ENCODE results near the gene CMTM1. TPM values are rescaled to one million over a fixed set of nuclear protein-coding genes. Genes with fewer than 3 reads are reported as not detected.

The CMTM1 gene
- total RNA-seq, 2 donors from 2014 or later: 7.2 to 11.6 TPM

GRCh38 chr16:66544016-66544757 is 22.1 kb upstream of the CMTM1 start:
- ATAC-seq: no peak
- DNase-seq (ENCODE audit: low spot score): no peak
- H3K9me3 Mint-ChIP-seq: no peaks in the 10 kb centered on the region
- no peak overlapping the region for H3K4me3 Mint-ChIP-seq
- H3K27me3 Mint-ChIP-seq: no peaks in the 10 kb centered on the region
- H3K4me1 Mint-ChIP-seq (ENCODE audit: low read depth in 2 of 2): peaks cover 26 to 30% of the 10 kb centered on the region in 2 donors
- peak overlapping the region in 1 of 2 donors; percentile 70 for H3K27ac Mint-ChIP-seq
- no peaks in the 10 kb centered on the region for H3K36me3 Mint-ChIP-seq

DNA sequence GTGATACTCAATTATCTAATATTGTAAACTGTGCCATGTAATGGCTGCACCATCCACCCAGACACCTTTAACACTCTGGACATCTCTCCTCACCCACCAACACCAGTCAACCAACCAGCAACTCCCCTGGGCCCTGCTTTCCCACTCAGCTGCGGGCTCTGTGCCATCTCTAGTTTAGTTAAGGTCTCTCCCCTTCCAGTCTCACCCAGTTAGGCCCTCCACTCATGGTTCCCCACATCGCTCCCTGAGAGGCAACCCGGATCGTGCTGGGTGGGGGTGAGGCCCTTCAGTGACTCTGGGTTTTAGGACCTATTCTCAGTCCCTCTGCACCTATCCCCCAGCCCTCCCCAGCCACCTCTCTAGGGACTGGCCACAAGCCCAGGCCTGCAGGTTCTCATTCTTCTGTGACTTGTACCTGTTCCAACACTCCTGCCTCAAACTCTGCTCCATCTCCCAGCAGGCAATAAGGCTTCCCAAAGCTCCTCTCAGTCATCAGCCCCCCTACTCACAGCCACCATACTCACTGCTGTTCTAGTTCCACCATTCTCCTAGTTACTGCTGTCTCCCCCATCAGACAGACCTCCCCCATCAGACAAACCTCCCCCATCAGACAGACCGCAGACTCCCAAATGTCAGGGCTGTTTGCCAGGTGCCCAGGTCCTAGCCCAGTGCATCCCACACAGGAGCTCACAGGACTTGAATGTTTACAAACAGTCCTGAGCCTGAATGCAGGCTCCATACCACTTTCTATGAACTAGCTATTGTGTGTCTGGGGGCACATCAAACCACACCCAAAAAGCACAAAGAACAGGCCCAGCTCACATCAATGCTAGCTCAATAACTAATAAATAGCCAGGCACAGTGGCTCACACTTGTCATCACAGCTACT is 18.9 kb upstream of the CMTM1 start:
- Mint-ChIP-seq H3K4me3 (no peak overlapping the region), H3K36me3 (no peaks in the 10 kb centered on the region), H3K9me3 (no peaks in the 10 kb centered on the region), H3K4me1 (ENCODE audit: low read depth in 2 of 2) (peaks cover 35 to 39% of the 10 kb centered on the region in 2 donors), H3K27me3 (no peaks in the 10 kb centered on the region), H3K27ac (peak overlapping the region; percentile 85 to 90)
- no peak for ATAC-seq
- DNase-seq (ENCODE audit: low spot score): no peak

GRCh38 chr16:66548068-66548467 is 18.2 kb upstream of the CMTM1 start:
- Mint-ChIP-seq H3K4me1 (ENCODE audit: low read depth in 2 of 2) (peaks cover 39 to 44% of the 10 kb centered on the region in 2 donors), H3K9me3 (no peaks in the 10 kb centered on the region), H3K4me3 (peak overlapping the region; percentile 18), H3K27ac (peak overlapping the region; percentile 85 to 90), H3K36me3 (peaks cover under 1% of the 10 kb centered on the region), H3K27me3 (no peaks in the 10 kb centered on the region)
- DNase-seq (ENCODE audit: low spot score): no peak
- ATAC-seq: no peak

DNA sequence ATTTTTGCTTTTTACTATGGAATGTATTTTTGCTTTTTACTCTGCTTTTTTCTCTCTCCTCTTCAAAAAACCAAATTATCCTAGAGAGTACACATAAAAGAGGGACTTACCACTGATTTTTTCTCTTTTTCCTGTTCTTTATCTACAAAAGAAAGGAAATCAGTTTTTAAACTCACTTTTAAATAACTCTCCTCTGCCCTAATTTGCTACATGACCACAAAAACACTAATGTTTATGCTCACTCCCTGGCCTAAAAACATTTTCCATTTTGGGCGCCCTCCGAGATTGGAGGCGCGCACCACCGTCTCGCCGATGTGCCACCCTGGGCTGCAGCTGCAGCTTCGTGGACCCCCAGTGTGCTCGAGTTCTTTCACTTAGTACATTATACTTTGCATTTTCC is 17.4 kb upstream of the CMTM1 start:
- H3K36me3 Mint-ChIP-seq: peaks cover 8% of the 10 kb centered on the region
- peak overlapping the region; percentile 66 for H3K4me3 Mint-ChIP-seq
- DNase-seq (ENCODE audit: low spot score) (no peak), ATAC-seq (no peak)
- H3K27me3 Mint-ChIP-seq: no peaks in the 10 kb centered on the region
- peak overlapping the region; percentile 85 to 90 for H3K27ac Mint-ChIP-seq
- peaks cover 47 to 52% of the 10 kb centered on the region in 2 donors for H3K4me1 Mint-ChIP-seq (ENCODE audit: low read depth in 2 of 2)
- no peaks in the 10 kb centered on the region for H3K9me3 Mint-ChIP-seq

DNA sequence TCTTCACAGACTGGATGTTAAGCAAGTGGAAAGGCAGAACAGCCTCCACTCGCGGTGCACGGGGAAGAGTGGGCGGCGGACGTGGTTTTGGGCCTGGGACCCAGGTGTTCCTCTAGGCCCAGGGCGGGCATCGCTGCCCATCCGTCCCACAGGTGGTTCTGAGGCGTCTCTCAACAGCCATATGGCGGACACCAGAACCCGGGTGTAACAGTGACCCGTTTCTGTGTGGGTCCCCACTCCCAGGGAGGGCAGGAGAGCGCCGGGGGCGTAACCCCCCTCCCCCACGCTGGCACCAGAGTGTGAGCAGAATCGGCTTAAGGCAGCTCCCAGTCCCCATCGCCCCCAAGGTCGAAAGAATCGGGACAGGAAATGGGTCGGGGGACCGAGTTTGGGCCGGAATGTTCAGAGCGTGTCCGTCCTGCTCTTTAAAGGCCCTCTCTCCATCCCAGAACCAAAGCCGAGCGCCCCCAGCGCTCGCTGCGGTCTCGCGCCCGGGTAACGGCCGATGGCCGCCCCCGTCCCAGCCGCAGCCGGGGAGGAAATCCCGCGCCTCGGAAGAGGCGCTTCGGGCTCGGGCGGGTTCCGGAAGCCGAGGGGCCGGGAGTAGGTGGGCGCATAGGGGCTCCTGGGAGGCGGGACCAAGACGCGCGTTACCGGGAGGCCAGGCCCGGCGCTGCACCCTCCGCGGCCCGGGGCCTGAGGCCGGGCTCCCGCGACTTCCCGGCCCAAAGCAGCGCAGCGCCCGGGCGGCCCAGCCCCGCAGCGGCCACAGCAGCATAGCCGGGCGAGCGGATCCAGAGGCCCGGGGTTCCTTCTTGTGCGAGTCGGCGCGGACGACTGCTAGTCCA is 16.7 kb upstream of the CMTM1 start, which contains the start of gene TK2:
TK2 (minus strand) TSS at position 839 of the 848 bp plus-strand sequence; CDS start at position 778, 61 bp downstream.
- H3K4me1 Mint-ChIP-seq (ENCODE audit: low read depth in 2 of 2): peaks cover 54 to 58% of the 10 kb centered on the region in 2 donors
- DNase-seq (ENCODE audit: low spot score) (peak; percentile 78), ATAC-seq (peak; percentile 60 to 72)
- H3K9me3 Mint-ChIP-seq: no peaks in the 10 kb centered on the region
- H3K27ac Mint-ChIP-seq: peak within 1 kb of the TSS; percentile 96 to 97
- peaks cover 15% of the 10 kb centered on the region for H3K36me3 Mint-ChIP-seq
- H3K4me3 Mint-ChIP-seq: peak within 1 kb of the TSS; percentile 81
- no peaks in the 10 kb centered on the region for H3K27me3 Mint-ChIP-seq

DNA sequence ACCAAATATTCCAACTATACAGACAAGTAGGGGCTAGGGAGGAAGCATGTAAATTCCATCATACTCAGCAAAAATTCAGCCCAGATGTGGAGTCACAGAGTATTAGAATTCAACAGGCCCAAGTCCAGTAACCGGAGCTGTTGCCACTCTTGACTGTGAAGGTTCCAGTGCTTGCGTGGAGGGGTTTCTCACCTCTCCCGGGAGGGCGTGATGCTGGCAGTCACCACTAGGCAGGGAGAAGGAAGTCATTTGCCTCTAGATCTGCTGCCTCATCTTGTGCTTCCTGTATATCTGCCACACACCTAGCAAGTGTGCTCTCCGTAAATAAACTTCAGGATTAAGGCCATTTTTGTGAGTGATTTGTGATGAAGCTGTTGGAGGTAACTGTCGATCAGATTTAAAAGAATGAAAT is 14.9 kb upstream of the CMTM1 start:
- peak overlapping the region; percentile 99 for H3K4me3 Mint-ChIP-seq
- no peaks in the 10 kb centered on the region for H3K27me3 Mint-ChIP-seq
- H3K9me3 Mint-ChIP-seq: no peaks in the 10 kb centered on the region
- DNase-seq (ENCODE audit: low spot score) (peak; percentile 73), ATAC-seq (peak in 1 of 2 donors; percentile 51)
- peaks cover 71 to 77% of the 10 kb centered on the region in 2 donors for H3K4me1 Mint-ChIP-seq (ENCODE audit: low read depth in 2 of 2)
- H3K27ac Mint-ChIP-seq: peak overlapping the region; percentile 96 to 97
- peaks cover 32% of the 10 kb centered on the region for H3K36me3 Mint-ChIP-seq

- Mint-ChIP-seq H3K4me1 (ENCODE audit: low read depth in 2 of 2) (peaks cover 71 to 78% of the 10 kb centered on the region in 2 donors), H3K27me3 (no peaks in the 10 kb centered on the region), H3K9me3 (no peaks in the 10 kb centered on the region), H3K36me3 (peaks cover 32% of the 10 kb centered on the region), H3K4me3 (peak overlapping the region; percentile 99), H3K27ac (peak overlapping the region; percentile 96 to 97)
- ATAC-seq: no peak
- DNase-seq (ENCODE audit: low spot score): no peak
Measured at GRCh38 chr16:66551788-66552285, 14.4 kb upstream of the CMTM1 start.

- Mint-ChIP-seq H3K9me3 (no peaks in the 10 kb centered on the region), H3K36me3 (peaks cover 35% of the 10 kb centered on the region), H3K27me3 (no peaks in the 10 kb centered on the region), H3K4me1 (ENCODE audit: low read depth in 2 of 2) (peaks cover 67 to 77% of the 10 kb centered on the region in 2 donors), H3K27ac (peak within 1 kb of the TSS; percentile 96 to 97), H3K4me3 (peak within 1 kb of the TSS; percentile 99)
- peak; percentile 94 for DNase-seq (ENCODE audit: low spot score)
- ATAC-seq: peak; percentile 83 to 87
Measured at GRCh38 chr16:66552286-66553177, 13.7 kb upstream of the CMTM1 start, which contains the start of gene CKLF. CKLF (plus strand) TSS chr16:66552576; CDS start chr16:66552716, 140 bp downstream.

DNA sequence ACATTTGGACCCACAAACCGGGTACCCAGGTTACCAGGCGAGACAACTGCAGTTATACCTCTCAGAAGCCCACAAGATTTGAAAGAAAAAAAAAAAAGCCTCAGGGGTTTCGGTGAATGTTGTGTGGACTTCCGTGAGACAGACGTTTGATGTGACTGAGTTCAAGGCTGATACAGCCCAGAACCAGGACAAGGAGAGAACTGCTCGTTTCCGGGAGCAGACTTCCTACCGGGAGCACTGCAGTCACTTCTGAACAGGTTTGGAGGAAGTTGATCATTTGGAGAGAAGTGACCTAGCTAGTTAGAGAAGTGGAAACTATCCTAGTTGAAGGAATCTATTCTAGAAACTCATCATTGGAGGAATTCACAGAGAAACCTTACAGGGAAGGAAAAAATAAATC is 13.0 kb upstream of the CMTM1 start:
- DNase-seq (ENCODE audit: low spot score): no peak
- Mint-ChIP-seq H3K9me3 (no peaks in the 10 kb centered on the region), H3K36me3 (peaks cover 38% of the 10 kb centered on the region)

GRCh38 chr16:66554021-66554420 is 12.2 kb upstream of the CMTM1 start:
- DNase-seq (ENCODE audit: low spot score) (no peak), ATAC-seq (no peak)
- H3K4me3 Mint-ChIP-seq: peak overlapping the region; percentile 99
- H3K27me3 Mint-ChIP-seq: no peaks in the 10 kb centered on the region
- H3K9me3 Mint-ChIP-seq: no peaks in the 10 kb centered on the region
- H3K27ac Mint-ChIP-seq: peak overlapping the region; percentile 96 to 97
- H3K4me1 Mint-ChIP-seq (ENCODE audit: low read depth in 2 of 2): peaks cover 59 to 74% of the 10 kb centered on the region in 2 donors
- peaks cover 38% of the 10 kb centered on the region for H3K36me3 Mint-ChIP-seq

More for the DNA sequence above, 13.0 kb upstream of the CMTM1 start:
- Mint-ChIP-seq H3K4me1 (ENCODE audit: low read depth in 2 of 2) (peaks cover 65 to 76% of the 10 kb centered on the region in 2 donors), H3K27me3 (no peaks in the 10 kb centered on the region), H3K27ac (peak overlapping the region; percentile 96 to 97), H3K4me3 (peak overlapping the region; percentile 99)
- no peak for ATAC-seq

GRCh38 chr16:66554495-66554894 is 11.7 kb upstream of the CMTM1 start:
- peaks cover 58 to 73% of the 10 kb centered on the region in 2 donors for H3K4me1 Mint-ChIP-seq (ENCODE audit: low read depth in 2 of 2)
- H3K36me3 Mint-ChIP-seq: peaks cover 38% of the 10 kb centered on the region
- no peaks in the 10 kb centered on the region for H3K27me3 Mint-ChIP-seq
- DNase-seq (ENCODE audit: low spot score) (no peak), ATAC-seq (no peak)
- H3K9me3 Mint-ChIP-seq: no peaks in the 10 kb centered on the region
- H3K27ac Mint-ChIP-seq: peak overlapping the region; percentile 96 to 97
- peak overlapping the region; percentile 99 for H3K4me3 Mint-ChIP-seq

DNA sequence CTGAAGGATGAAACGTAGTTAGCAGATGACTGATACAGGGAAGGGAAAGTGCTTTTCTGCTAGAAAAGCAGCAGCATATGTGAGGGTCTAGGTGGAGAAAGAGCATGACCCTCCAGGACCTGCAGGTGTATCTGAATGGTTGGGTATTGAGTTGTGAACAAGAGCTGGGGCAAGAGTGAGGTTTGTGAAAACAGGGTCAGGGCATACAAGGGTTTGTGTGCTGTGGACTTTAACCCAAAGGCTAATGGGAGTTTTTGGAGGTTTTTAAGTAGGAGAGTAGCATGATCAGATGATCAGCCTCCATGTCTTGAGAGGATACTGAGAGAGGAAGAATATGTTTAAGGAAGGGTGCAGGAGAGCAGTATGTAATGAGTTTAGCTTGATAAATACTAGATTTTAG is 6.1 kb upstream of the CMTM1 start:
- no peak for ATAC-seq
- no peak for DNase-seq (ENCODE audit: low spot score)
- Mint-ChIP-seq H3K4me3 (peak overlapping the region; percentile 46), H3K4me1 (ENCODE audit: low read depth in 2 of 2) (peaks cover 57 to 81% of the 10 kb centered on the region in 2 donors), H3K36me3 (peaks cover 37% of the 10 kb centered on the region), H3K9me3 (no peaks in the 10 kb centered on the region), H3K27ac (peak overlapping the region; percentile 59 to 67), H3K27me3 (no peaks in the 10 kb centered on the region)

All from natural killer cell treated with Interleukin-12 subunit alpha and Interleukin-12 subunit beta and Interleukin-15 and Interleukin-18, amount 100 ng/mL, for 72 hours (primary cell).